Left ventricle myocardium inferior (tissue), 1 donor: Measurements from ENCODE around the gene BPIFB2. TPM values are rescaled to one million over a fixed set of nuclear protein-coding genes. Genes with fewer than 3 reads are reported as not detected.

Experiments
- DNase-seq: peaks from one replicate; pipeline ENCODE4 v3.0.0-alpha.2; 2020
- H3K27ac ChIP-seq: fragments of 200-600 bp; replicated peaks from 2 replicates; pipeline ENCODE4 v1.8.0; 2021
- H3K27me3 ChIP-seq: fragments of 200-600 bp; 2 replicates; pipeline ENCODE4 v1.8.0; 2021; ENCODE audit warnings: low read depth
- H3K36me3 ChIP-seq: fragments of 200-600 bp; 2 replicates; pipeline ENCODE4 v1.8.0; 2021
- H3K4me1 ChIP-seq: fragments of 200-600 bp; 2 replicates; pipeline ENCODE4 v1.8.0; 2021
- H3K4me3 ChIP-seq: fragments of 200-600 bp; 2 replicates; pipeline ENCODE4 v1.8.0; 2021; ENCODE audit warnings: mild to moderate bottlenecking, moderate library complexity
- H3K9me3 ChIP-seq: fragments of 200-600 bp; replicated peaks from 2 replicates; pipeline ENCODE4 v1.8.0; 2021
- CTCF ChIP-seq: fragments of 200-600 bp; IDR thresholded peaks from 2 replicates; pipeline ENCODE4 v1.8.0; 2021; ENCODE audit warnings: antibody characterized with exemption, mild to moderate bottlenecking, borderline replicate concordance
- intact Hi-C: fragments of 100-400 bp; cut with micrococcal nuclease; formaldehyde crosslinking; loops from one replicate; pipeline ENCODE4 v1.11.0; 2022
- total RNA-seq: library from RNA; stranded (reverse); fragmentation: NEBNext Ultra II Directional; extraction: Animal tissue kit (Norgen Biotek cat#: 25700); gene quantifications from one replicate; pipeline ENCODE4 v1.2.1, GENCODE V29; 2021
- donor health status: DM: no; HTN: yes; CAD: no; lungs with severe emphysema.

The BPIFB2 gene
- total RNA-seq, 1 donor from 2014 or later, result not detected

DNA sequence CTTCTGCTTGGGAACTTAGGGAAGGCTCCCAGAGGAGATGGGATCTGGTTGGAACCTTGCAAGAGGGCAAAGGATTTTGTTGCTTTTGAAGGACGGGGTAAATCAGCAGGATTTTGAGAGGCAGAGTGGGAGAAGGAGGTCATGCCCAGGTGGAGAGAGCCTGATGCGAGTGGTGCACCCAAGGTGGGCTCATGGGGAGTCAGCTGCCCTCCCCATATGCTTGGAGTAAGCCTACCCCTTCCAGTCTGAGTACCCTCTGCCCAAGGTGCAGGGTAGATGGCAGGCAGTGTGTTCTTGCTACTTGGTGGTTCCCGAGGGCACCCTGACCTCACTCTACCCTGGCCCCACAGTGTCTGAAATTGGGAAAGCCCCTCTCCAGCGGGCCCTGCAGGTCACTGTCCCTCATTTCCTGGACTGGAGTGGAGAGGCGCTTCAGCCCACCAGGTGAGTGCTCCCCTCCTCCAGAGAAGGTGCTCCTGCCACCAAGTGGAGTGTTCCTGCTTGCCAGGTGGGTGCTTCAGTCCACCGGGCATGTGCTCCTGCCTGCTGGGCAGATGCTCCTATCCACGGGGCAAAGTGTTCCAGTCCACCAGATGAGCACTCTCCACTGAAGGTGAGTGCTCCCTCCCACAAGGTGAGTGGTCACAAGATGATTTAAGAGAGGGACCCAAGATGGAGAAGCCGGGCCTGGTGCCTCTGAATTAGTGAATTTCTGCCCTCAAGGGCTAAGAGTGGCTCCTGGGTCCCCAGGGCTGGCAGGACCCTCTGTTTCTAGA, 3.4 kb downstream of the BPIFB2 start:
- H3K9me3 ChIP-seq, result peaks cover under 1% of the 10 kb centered on the region
- H3K27me3 ChIP-seq, result peaks cover 39% of the 10 kb centered on the region
- H3K4me1 ChIP-seq, result no peaks in the 10 kb centered on the region
- DNase-seq, result no peak
- H3K4me3 ChIP-seq, result no peak overlapping the region
- intact Hi-C loops, result no loop called here
- H3K27ac ChIP-seq, result no peak overlapping the region
- H3K36me3 ChIP-seq, result no peaks in the 10 kb centered on the region
- no peak for TF ChIP-seq CTCF

GRCh38 chr20:33012327-33013189, 5.1 kb downstream of the BPIFB2 start:
- Histone ChIP-seq H3K27ac (no peak overlapping the region), H3K9me3 (no peaks in the 10 kb centered on the region), H3K4me1 (no peaks in the 10 kb centered on the region), H3K36me3 (no peaks in the 10 kb centered on the region), H3K4me3 (no peak overlapping the region), H3K27me3 (peaks cover 48% of the 10 kb centered on the region)
- intact Hi-C loops, result no loop called here
- DNase-seq, result no peak
- no peak for TF ChIP-seq CTCF

- Histone ChIP-seq H3K4me1 (no peaks in the 10 kb centered on the region), H3K27ac (no peak overlapping the region), H3K9me3 (no peaks in the 10 kb centered on the region), H3K4me3 (no peak overlapping the region), H3K27me3 (peaks cover 48% of the 10 kb centered on the region), H3K36me3 (no peaks in the 10 kb centered on the region)
- no peak for TF ChIP-seq CTCF
- DNase-seq, result no peak
- intact Hi-C loops, result no loop called here
Observed at GRCh38 chr20:33013701-33014326, 6.3 kb downstream of the BPIFB2 start.

GRCh38 chr20:33014336-33015113, 7.0 kb downstream of the BPIFB2 start:
- TF ChIP-seq CTCF, result no peak
- Histone ChIP-seq H3K36me3 (no peaks in the 10 kb centered on the region), H3K9me3 (no peaks in the 10 kb centered on the region), H3K4me1 (no peaks in the 10 kb centered on the region), H3K27ac (no peak overlapping the region), H3K4me3 (no peak overlapping the region), H3K27me3 (peaks cover 48% of the 10 kb centered on the region)
- no peak for DNase-seq
- intact Hi-C loops, result no loop called here

GRCh38 chr20:33015114-33015484, 7.6 kb downstream of the BPIFB2 start:
- Histone ChIP-seq H3K4me1 (no peaks in the 10 kb centered on the region), H3K9me3 (no peaks in the 10 kb centered on the region), H3K27ac (no peak overlapping the region), H3K27me3 (peaks cover 48% of the 10 kb centered on the region), H3K36me3 (no peaks in the 10 kb centered on the region), H3K4me3 (no peak overlapping the region)
- no peak for DNase-seq
- TF ChIP-seq CTCF, result no peak
- intact Hi-C loops, result no loop called here
